ENCODE results near the gene NHSL2. TPM values are rescaled to one million over a fixed set of nuclear protein-coding genes. Genes with fewer than 3 reads are reported as not detected.
"Not testable (repeated sequence)": the region's sequence is repeated elsewhere in the genome, so short reads cannot be mapped to it uniquely, and the experiment has no call there.

Gene NHSL2
- total RNA-seq, 3 donors from 2014 or later = 5.4 to 9.2 (median 5.8) TPM

- TF ChIP-seq POLR2A (IDR thresholded peaks at IDR 0.05) (no peak), POLR2AphosphoS5 (IDR thresholded peaks at IDR 0.05) (no peak)
- TF ChIP-seq, protein P1, sequence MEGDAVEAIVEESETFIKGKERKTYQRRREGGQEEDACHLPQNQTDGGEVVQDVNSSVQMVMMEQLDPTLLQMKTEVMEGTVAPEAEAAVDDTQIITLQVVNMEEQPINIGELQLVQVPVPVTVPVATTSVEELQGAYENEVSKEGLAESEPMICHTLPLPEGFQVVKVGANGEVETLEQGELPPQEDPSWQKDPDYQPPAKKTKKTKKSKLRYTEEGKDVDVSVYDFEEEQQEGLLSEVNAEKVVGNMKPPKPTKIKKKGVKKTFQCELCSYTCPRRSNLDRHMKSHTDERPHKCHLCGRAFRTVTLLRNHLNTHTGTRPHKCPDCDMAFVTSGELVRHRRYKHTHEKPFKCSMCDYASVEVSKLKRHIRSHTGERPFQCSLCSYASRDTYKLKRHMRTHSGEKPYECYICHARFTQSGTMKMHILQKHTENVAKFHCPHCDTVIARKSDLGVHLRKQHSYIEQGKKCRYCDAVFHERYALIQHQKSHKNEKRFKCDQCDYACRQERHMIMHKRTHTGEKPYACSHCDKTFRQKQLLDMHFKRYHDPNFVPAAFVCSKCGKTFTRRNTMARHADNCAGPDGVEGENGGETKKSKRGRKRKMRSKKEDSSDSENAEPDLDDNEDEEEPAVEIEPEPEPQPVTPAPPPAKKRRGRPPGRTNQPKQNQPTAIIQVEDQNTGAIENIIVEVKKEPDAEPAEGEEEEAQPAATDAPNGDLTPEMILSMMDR (IDR thresholded peaks at IDR 0.05) = no peak
- H3K4me1 ChIP-seq = no peaks in the 10 kb centered on the region
- no peak overlapping the region for H3K27ac ChIP-seq
- DNase-seq (ENCODE audit: low spot score in 2 of 2) = no peak
- intact Hi-C loops (cut with DNase I; ENCODE audit: low total_unique reads) = no loop called here
- H3K36me3 ChIP-seq = no peaks in the 10 kb centered on the region
- H3K27me3 ChIP-seq = peaks cover 0 to 47% of the 10 kb centered on the region in 2 donors
- peaks cover 0 to 3% of the 10 kb centered on the region in 2 donors for H3K9me3 ChIP-seq
- H3K4me3 ChIP-seq = no peak overlapping the region
Measured at GRCh38 chrX:71872542-71873458, 37.8 kb upstream of the NHSL2 start.

DNA sequence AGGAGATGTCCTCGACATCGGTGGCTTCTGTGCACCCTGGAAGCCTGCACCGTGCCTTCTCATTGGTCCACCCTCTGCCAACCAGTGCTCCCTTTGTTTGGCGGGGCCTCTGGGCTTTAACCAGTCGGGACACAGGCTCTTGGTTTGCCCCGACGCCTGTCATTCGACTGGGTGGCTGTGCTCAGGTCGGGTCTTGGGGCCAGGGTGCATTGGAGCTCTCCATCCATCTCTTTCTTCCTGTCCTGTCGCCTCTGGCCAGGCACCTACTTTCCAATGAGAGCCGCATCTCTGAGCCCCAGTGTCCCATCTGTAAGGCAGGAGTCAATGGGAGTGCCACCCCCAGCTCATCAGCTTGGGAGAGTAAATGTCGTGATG lies 37.2 kb upstream of the NHSL2 start:
- TF ChIP-seq POLR2A (IDR thresholded peaks at IDR 0.05) (no peak), POLR2AphosphoS5 (IDR thresholded peaks at IDR 0.05) (no peak)
- TF ChIP-seq, protein P1 (IDR thresholded peaks at IDR 0.05) = no peak
- peaks cover 0 to 41% of the 10 kb centered on the region in 2 donors for H3K27me3 ChIP-seq
- no peaks in the 10 kb centered on the region for H3K36me3 ChIP-seq
- peaks cover 0 to 6% of the 10 kb centered on the region in 2 donors for H3K9me3 ChIP-seq
- H3K4me3 ChIP-seq = no peak overlapping the region
- intact Hi-C loops (cut with DNase I; ENCODE audit: low total_unique reads) = no loop called here
- no peak for DNase-seq (ENCODE audit: low spot score in 2 of 2)
- H3K4me1 ChIP-seq = no peaks in the 10 kb centered on the region
- H3K27ac ChIP-seq = no peak overlapping the region

DNA sequence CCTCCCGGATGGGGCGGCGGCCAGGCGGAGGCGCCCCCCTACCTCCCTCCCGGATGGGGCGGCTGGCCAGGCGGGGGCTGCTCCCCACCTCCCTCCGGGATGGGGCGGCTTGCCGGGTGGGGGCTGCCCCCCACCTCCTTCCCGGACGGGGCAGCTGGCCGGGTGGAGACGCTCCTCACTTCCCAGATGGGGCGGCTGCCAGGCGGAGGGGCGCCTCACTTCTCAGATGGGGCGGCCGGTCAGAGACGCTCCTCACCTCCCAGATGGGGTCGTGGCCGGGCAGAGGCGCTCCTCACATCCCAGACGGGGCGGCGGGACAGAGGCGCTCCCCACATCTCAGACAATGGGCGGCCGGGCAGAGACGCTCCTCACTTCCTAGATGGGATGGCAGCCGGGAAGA lies 33.8 kb upstream of the NHSL2 start:
- not testable (repeated sequence) for H3K9me3 ChIP-seq

GRCh38 chrX:71885099-71885498 lies 25.5 kb upstream of the NHSL2 start:
- intact Hi-C loops (cut with DNase I; ENCODE audit: low total_unique reads) = no loop called here

More for the DNA sequence above, 33.8 kb upstream of the NHSL2 start:
- H3K4me3 ChIP-seq; H3K27ac ChIP-seq; DNase-seq (ENCODE audit: low spot score in 2 of 2); intact Hi-C loops (cut with DNase I; ENCODE audit: low total_unique reads); H3K4me1 ChIP-seq; H3K36me3 ChIP-seq: not testable (repeated sequence)
- H3K27me3 ChIP-seq = peaks cover 0 to 24% of the 10 kb centered on the region in 2 donors

DNA sequence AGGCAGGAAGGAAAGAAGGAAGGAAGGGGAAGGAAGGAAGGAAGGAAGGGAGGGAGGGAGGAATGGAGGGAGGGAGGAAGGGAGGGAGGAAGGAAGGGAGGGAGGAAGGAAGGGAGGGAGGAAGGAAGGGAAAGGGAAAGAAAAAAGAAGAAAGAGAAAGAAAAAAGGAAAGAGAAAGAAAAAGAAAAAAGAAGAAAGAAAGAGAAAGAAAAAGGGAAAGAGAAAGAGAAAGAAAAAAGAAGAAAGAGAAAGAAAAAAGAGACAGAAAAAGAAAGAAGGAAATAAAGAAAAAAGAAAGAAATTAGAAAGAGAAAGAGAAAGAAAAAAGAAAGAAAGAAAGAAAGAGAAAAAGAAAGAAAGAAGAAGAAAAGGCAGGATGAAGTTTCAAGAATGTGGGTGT lies 15.0 kb upstream of the NHSL2 start:
- Histone ChIP-seq H3K4me3 (no peak overlapping the region), H3K9me3 (no peaks in the 10 kb centered on the region), H3K27me3 (peaks cover 0 to 24% of the 10 kb centered on the region in 2 donors), H3K27ac (no peak overlapping the region), H3K4me1 (no peaks in the 10 kb centered on the region), H3K36me3 (no peaks in the 10 kb centered on the region)
- TF ChIP-seq, protein P1 (IDR thresholded peaks at IDR 0.05) = no peak
- TF ChIP-seq POLR2A (IDR thresholded peaks at IDR 0.05) (no peak), POLR2AphosphoS5 (IDR thresholded peaks at IDR 0.05) (no peak)
- intact Hi-C loops (cut with DNase I; ENCODE audit: low total_unique reads) = no loop called here
- DNase-seq (ENCODE audit: low spot score in 2 of 2) = no peak

More at GRCh38 chrX:71885099-71885498, 25.5 kb upstream of the NHSL2 start:
- Histone ChIP-seq H3K27me3 (peaks cover 0 to 27% of the 10 kb centered on the region in 2 donors), H3K36me3 (no peaks in the 10 kb centered on the region), H3K9me3 (no peaks in the 10 kb centered on the region), H3K4me3 (no peak overlapping the region), H3K27ac (no peak overlapping the region), H3K4me1 (no peaks in the 10 kb centered on the region)
- TF ChIP-seq POLR2AphosphoS5 (IDR thresholded peaks at IDR 0.05) (no peak), POLR2A (IDR thresholded peaks at IDR 0.05) (no peak)
- TF ChIP-seq, protein P1 (IDR thresholded peaks at IDR 0.05) = no peak
- DNase-seq (ENCODE audit: low spot score in 2 of 2) = no peak
